ENCODE measurements around the gene IGF2R.

DNA sequence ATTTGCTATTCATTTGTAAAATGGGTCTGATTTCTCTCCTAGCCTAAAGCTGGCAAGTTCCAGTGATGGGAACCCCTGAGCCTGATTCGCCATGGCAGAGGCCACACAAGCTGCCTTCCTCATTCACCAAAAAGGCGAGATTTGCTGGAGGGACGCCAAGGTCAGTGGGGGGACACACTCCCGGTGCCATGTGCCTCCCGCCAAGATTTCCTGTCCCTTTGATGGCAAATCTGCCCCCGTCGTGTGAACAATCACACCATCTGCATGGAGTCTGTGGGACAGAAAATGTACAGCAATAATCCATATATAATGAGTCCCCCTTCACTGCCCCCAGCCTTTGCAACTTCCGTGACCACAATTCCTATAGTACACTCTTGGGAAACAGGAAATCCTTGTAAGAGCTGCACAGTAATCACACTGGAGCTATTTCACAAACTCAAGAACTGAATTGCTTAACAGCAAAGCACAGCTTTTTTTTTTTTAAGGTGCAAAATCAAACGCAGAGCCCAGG lies 15.7 kb upstream of the IGF2R start:
- no peak for TF ChIP-seq EZH2 (IDR thresholded peaks at IDR 0.05; ENCODE audit: borderline replicate concordance, insufficient read depth, low read depth, low read length, poor library complexity, severe bottlenecking)
- TF ChIP-seq, protein P1, sequence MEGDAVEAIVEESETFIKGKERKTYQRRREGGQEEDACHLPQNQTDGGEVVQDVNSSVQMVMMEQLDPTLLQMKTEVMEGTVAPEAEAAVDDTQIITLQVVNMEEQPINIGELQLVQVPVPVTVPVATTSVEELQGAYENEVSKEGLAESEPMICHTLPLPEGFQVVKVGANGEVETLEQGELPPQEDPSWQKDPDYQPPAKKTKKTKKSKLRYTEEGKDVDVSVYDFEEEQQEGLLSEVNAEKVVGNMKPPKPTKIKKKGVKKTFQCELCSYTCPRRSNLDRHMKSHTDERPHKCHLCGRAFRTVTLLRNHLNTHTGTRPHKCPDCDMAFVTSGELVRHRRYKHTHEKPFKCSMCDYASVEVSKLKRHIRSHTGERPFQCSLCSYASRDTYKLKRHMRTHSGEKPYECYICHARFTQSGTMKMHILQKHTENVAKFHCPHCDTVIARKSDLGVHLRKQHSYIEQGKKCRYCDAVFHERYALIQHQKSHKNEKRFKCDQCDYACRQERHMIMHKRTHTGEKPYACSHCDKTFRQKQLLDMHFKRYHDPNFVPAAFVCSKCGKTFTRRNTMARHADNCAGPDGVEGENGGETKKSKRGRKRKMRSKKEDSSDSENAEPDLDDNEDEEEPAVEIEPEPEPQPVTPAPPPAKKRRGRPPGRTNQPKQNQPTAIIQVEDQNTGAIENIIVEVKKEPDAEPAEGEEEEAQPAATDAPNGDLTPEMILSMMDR (IDR thresholded peaks at IDR 0.05) = no peak
